ENCODE measurements around the gene MRPL4.

DNA sequence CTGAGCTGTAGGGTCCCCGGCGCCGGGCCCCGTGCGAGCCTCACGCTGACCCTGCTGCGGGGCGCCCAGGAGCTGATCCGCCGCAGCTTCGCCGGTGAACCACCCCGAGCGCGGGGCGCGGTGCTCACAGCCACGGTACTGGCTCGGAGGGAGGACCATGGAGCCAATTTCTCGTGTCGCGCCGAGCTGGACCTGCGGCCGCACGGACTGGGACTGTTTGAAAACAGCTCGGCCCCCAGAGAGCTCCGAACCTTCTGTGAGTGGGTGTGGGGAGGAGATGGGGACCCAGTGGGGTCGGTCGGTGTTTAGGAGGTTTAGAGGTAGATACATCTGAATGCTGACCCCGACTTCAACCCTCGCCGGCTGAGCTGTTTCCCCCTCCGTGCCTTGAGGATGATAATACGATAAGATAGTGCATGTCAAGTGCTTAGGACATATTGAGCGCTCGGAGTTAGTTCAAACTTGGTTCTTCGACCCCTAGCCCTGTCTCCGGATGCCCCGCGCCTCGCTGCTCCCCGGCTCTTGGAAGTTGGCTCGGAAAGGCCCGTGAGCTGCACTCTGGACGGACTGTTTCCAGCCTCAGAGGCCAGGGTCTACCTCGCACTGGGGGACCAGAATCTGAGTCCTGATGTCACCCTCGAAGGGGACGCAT, 39.7 kb downstream of the MRPL4 start:
- TF ChIP-seq CTCF (IDR thresholded peaks at IDR 0.05) (no peak), POLR2AphosphoS5 (IDR thresholded peaks at IDR 0.05) (no peak)

Data from breast epithelium (tissue), 3 donors.